Mesendoderm (in vitro differentiated cells): ENCODE results near the gene SLC35F3.

Source experiments
- DNase-seq: peaks from one replicate; pipeline ENCODE4 v3.0.0; 2013
- H2AK5ac ChIP-seq: 2 replicates; pipeline ENCODE4 v1.6.1; 2013; ENCODE audit warnings: low read length, inconsistent platforms
- H2BK120ac ChIP-seq: 2 replicates; pipeline ENCODE4 v1.6.1; 2013; ENCODE audit warnings: low read depth, mild to moderate bottlenecking, low read length, moderate library complexity, mixed read lengths
- H2BK15ac ChIP-seq: replicated peaks from 2 replicates; pipeline ENCODE4 v1.6.1; 2013; ENCODE audit warnings: low read depth, mild to moderate bottlenecking, moderate library complexity
- H2BK5ac ChIP-seq: 2 replicates; pipeline ENCODE4 v1.6.1; 2013; ENCODE audit warnings: low read length, inconsistent platforms
- H3K18ac ChIP-seq: 2 replicates; pipeline ENCODE4 v1.6.1; 2013; ENCODE audit warnings: mild to moderate bottlenecking, low read length, mixed read lengths
- H3K23ac ChIP-seq: one replicate; pipeline ENCODE4 v1.6.1; 2013; ENCODE audit warnings: low read length
- H3K27ac ChIP-seq: 2 replicates; pipeline ENCODE4 v1.5.1; 2013; ENCODE audit warnings: low read depth, mild to moderate bottlenecking, inconsistent platforms, low read length, moderate library complexity
- H3K27me3 ChIP-seq: 2 replicates; pipeline ENCODE4 v1.6.1; 2013; ENCODE audit warnings: low read length, control low read depth, mild to moderate bottlenecking, inconsistent platforms; ENCODE audit not compliant: insufficient read depth, poor library complexity
- H3K36me3 ChIP-seq: 2 replicates; pipeline ENCODE4 v1.6.1; 2013; ENCODE audit warnings: low read length, inconsistent platforms; ENCODE audit not compliant: control insufficient read depth, insufficient read depth
- H3K4ac ChIP-seq: one replicate; pipeline ENCODE4 v1.6.1; 2013; ENCODE audit warnings: low read depth, mild to moderate bottlenecking, low read length, moderate library complexity
- H3K4me1 ChIP-seq: 2 replicates; pipeline ENCODE4 v1.6.1; 2013; ENCODE audit warnings: low read depth, low read length, inconsistent platforms; ENCODE audit not compliant: control insufficient read depth
- H3K4me2 ChIP-seq: 2 replicates; pipeline ENCODE4 v1.6.1; 2013; ENCODE audit warnings: low read length
- H3K4me3 ChIP-seq: 2 replicates; pipeline ENCODE4 v1.5.1; 2013; ENCODE audit warnings: mild to moderate bottlenecking, low read length
- H3K56ac ChIP-seq: one replicate; pipeline ENCODE4 v1.6.1; 2013; ENCODE audit warnings: low read length
- H3K79me1 ChIP-seq: 2 replicates; pipeline ENCODE4 v1.6.1; 2013; ENCODE audit warnings: low read length, inconsistent platforms
- H3K79me2 ChIP-seq: 2 replicates; pipeline ENCODE4 v1.6.1; 2013; ENCODE audit warnings: mild to moderate bottlenecking, low read length; ENCODE audit not compliant: control insufficient read depth, insufficient read depth
- H3K9ac ChIP-seq: 2 replicates; pipeline ENCODE4 v1.6.1; 2013; ENCODE audit warnings: low read length, inconsistent platforms
- H4K5ac ChIP-seq: one replicate; pipeline ENCODE4 v1.6.1; 2013; ENCODE audit warnings: low read length
- H4K8ac ChIP-seq: one replicate; pipeline ENCODE4 v1.6.1; 2013; ENCODE audit warnings: low read depth, mild to moderate bottlenecking, control low read depth, low read length, moderate library complexity
- WGBS: extraction: QIAGEN DNeasy Blood & Tissue Kit; methylation state at CpG from one replicate; pipeline ENCODE4 v1.1.7; 2013; ENCODE audit warnings: low lambda C conversion rate, missing lambda C conversion rate; ENCODE audit not compliant: insufficient coverage; ENCODE audit errors: extremely low coverage; 5-methylcytosine and 5-hydroxymethylcytosine counted together

The SLC35F3 gene

DNA sequence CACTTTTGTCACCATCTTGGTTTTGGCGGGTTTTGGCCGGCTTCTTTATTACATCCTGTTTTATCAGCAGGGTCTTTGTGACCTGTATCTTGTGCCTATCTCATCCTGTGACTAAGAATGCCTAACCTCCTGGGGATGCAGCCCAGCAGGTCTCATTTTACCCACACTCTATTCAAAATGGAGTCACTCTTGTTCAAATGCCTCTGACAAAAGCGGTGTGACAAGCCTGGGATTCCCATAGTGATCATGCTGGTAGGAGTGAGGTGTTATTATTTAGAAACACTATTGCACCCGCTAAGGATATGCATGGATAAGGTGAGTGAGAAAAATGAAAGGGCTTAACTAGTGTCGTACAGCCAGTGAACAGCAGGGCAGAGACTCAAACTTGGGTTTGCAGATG is 357.1 kb downstream of the SLC35F3 start:
- no peak overlapping the region for H2AK5ac ChIP-seq
- H4K8ac ChIP-seq, result no peak overlapping the region
- no CpG with 5 or more reads among the region's 5 CpGs for whole genome bisulfite sequencing
- H3K79me1 ChIP-seq, result no peaks in the 10 kb centered on the region
- H2BK120ac ChIP-seq, result no peak overlapping the region
- H3K27me3 ChIP-seq, result no peaks in the 10 kb centered on the region
- H4K5ac ChIP-seq, result no peak overlapping the region
- H2BK15ac ChIP-seq, result no peak overlapping the region
- H3K4me1 ChIP-seq, result peaks cover 11% of the 10 kb centered on the region
- no peak overlapping the region for H3K23ac ChIP-seq
- no peak overlapping the region for H3K9ac ChIP-seq
- no peak overlapping the region for H3K18ac ChIP-seq
- no peak overlapping the region for H3K4me2 ChIP-seq
- peak; percentile 86 for DNase-seq
- no peaks in the 10 kb centered on the region for H3K79me2 ChIP-seq
- H2BK5ac ChIP-seq, result peak overlapping the region; percentile 82
- H3K4me3 ChIP-seq, result no peak overlapping the region
- H3K27ac ChIP-seq, result no peak overlapping the region
- no peak overlapping the region for H3K4ac ChIP-seq
- peak overlapping the region; percentile 37 for H3K56ac ChIP-seq
- no peaks in the 10 kb centered on the region for H3K36me3 ChIP-seq

GRCh38 chr1:234262007-234262753 is 357.7 kb downstream of the SLC35F3 start:
- no peak overlapping the region for H4K8ac ChIP-seq
- H3K79me2 ChIP-seq, result no peaks in the 10 kb centered on the region
- peak overlapping the region; percentile 29 for H2BK120ac ChIP-seq
- no peak overlapping the region for H4K5ac ChIP-seq
- H3K4ac ChIP-seq, result no peak overlapping the region
- peak overlapping the region; percentile 82 for H2BK5ac ChIP-seq
- H3K9ac ChIP-seq, result no peak overlapping the region
- no peaks in the 10 kb centered on the region for H3K36me3 ChIP-seq
- no CpG with 5 or more reads among the region's 6 CpGs for WGBS
- H3K18ac ChIP-seq, result peak overlapping the region; percentile 13
- H3K4me3 ChIP-seq, result no peak overlapping the region
- H3K4me2 ChIP-seq, result no peak overlapping the region
- no peaks in the 10 kb centered on the region for H3K27me3 ChIP-seq
- peak overlapping the region; percentile 37 for H3K56ac ChIP-seq
- H3K23ac ChIP-seq, result no peak overlapping the region
- peaks cover 11% of the 10 kb centered on the region for H3K4me1 ChIP-seq
- peak overlapping the region; percentile 40 for H3K27ac ChIP-seq
- H3K79me1 ChIP-seq, result no peaks in the 10 kb centered on the region
- peak; percentile 83 for DNase-seq
- H2AK5ac ChIP-seq, result no peak overlapping the region
- H2BK15ac ChIP-seq, result no peak overlapping the region

GRCh38 chr1:234262754-234263105 is 358.3 kb downstream of the SLC35F3 start:
- no peaks in the 10 kb centered on the region for H3K79me2 ChIP-seq
- peak overlapping the region; percentile 17 for H3K56ac ChIP-seq
- H4K5ac ChIP-seq, result no peak overlapping the region
- H2BK15ac ChIP-seq, result no peak overlapping the region
- WGBS, result no CpG with 5 or more reads among the region's 2 CpGs
- no peak overlapping the region for H2AK5ac ChIP-seq
- peak overlapping the region; percentile 40 for H3K27ac ChIP-seq
- no peaks in the 10 kb centered on the region for H3K79me1 ChIP-seq
- H4K8ac ChIP-seq, result no peak overlapping the region
- no peak overlapping the region for H3K4ac ChIP-seq
- H3K4me3 ChIP-seq, result no peak overlapping the region
- H3K9ac ChIP-seq, result no peak overlapping the region
- peaks cover 11% of the 10 kb centered on the region for H3K4me1 ChIP-seq
- peak overlapping the region; percentile 13 for H3K18ac ChIP-seq
- no peaks in the 10 kb centered on the region for H3K27me3 ChIP-seq
- no peak overlapping the region for H3K4me2 ChIP-seq
- H2BK120ac ChIP-seq, result no peak overlapping the region
- H3K23ac ChIP-seq, result no peak overlapping the region
- no peaks in the 10 kb centered on the region for H3K36me3 ChIP-seq
- peak overlapping the region; percentile 36 for H2BK5ac ChIP-seq
- no peak for DNase-seq

GRCh38 chr1:234264832-234265231 is 360.4 kb downstream of the SLC35F3 start:
- no peak for DNase-seq
- Histone ChIP-seq H3K4me3 (no peak overlapping the region), H3K36me3 (no peaks in the 10 kb centered on the region), H3K27me3 (no peaks in the 10 kb centered on the region), H4K5ac (no peak overlapping the region), H3K79me2 (no peaks in the 10 kb centered on the region), H3K4me2 (no peak overlapping the region), H2BK15ac (no peak overlapping the region), H3K18ac (no peak overlapping the region), H3K27ac (no peak overlapping the region), H2BK5ac (no peak overlapping the region), H3K56ac (no peak overlapping the region), H2BK120ac (no peak overlapping the region), H3K4ac (no peak overlapping the region), H3K79me1 (no peaks in the 10 kb centered on the region), H3K9ac (no peak overlapping the region), H3K23ac (no peak overlapping the region), H3K4me1 (peaks cover 11% of the 10 kb centered on the region), H4K8ac (no peak overlapping the region), H2AK5ac (peak overlapping the region; percentile 27)
- WGBS, result no CpG with 5 or more reads among the region's 5 CpGs

DNA sequence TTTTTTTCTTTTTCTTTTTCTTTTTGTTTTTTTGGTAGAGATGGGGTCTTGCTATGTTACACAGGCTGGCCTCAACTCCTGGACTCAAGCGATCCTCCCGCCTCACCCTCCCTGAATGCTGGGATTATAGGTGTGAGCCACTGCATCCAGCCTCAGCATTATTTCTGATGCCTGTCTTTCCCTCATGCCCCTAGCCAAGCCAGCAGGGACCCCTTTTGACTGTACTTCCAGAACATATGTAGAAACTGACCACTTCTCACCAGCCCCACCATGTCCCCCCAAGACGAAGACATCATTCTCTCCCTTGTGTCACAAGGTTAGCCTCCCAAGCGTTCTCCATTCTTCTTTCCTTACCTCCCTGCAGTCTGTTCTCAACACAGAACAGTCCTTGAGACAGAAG is 360.8 kb downstream of the SLC35F3 start:
- no peak for DNase-seq
- Histone ChIP-seq H3K27ac (no peak overlapping the region), H3K79me2 (no peaks in the 10 kb centered on the region), H2BK5ac (no peak overlapping the region), H3K4me3 (no peak overlapping the region), H3K4me2 (no peak overlapping the region), H3K36me3 (no peaks in the 10 kb centered on the region), H4K5ac (no peak overlapping the region), H3K27me3 (no peaks in the 10 kb centered on the region), H4K8ac (no peak overlapping the region), H3K4ac (no peak overlapping the region), H3K18ac (no peak overlapping the region), H3K4me1 (peaks cover 11% of the 10 kb centered on the region), H3K79me1 (no peaks in the 10 kb centered on the region), H3K23ac (no peak overlapping the region), H3K56ac (no peak overlapping the region), H2BK15ac (no peak overlapping the region), H2BK120ac (no peak overlapping the region), H3K9ac (no peak overlapping the region), H2AK5ac (no peak overlapping the region)
- no CpG with 5 or more reads among the region's 4 CpGs for WGBS

DNA sequence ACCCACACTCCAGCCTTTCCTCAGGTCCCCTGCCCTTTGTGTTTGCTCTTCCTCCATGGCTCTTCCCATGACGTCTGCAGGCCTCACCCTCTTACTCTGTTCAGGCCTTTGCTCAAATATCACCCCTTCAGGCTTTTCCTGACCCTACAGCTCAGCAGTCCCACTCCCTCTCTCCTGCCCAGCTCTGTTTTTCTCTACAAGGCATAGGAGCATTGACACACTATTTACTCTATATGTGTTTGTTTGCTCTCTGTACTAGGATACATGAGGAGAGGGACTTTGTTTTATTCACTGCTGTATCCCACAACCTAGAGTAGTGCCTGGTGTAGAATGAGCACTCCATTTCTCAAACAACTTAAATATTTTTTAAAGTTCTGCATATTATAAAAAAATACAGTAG is 361.4 kb downstream of the SLC35F3 start:
- H3K27me3 ChIP-seq, result no peaks in the 10 kb centered on the region
- no peaks in the 10 kb centered on the region for H3K79me1 ChIP-seq
- no peak overlapping the region for H2AK5ac ChIP-seq
- no peak overlapping the region for H4K5ac ChIP-seq
- H2BK5ac ChIP-seq, result no peak overlapping the region
- no CpG with 5 or more reads among the region's 1 CpG for WGBS
- no peak overlapping the region for H2BK120ac ChIP-seq
- H4K8ac ChIP-seq, result no peak overlapping the region
- H3K56ac ChIP-seq, result no peak overlapping the region
- no peak overlapping the region for H3K4me3 ChIP-seq
- H3K27ac ChIP-seq, result no peak overlapping the region
- H3K79me2 ChIP-seq, result no peaks in the 10 kb centered on the region
- no peak overlapping the region for H3K18ac ChIP-seq
- no peak overlapping the region for H3K9ac ChIP-seq
- H3K4me2 ChIP-seq, result no peak overlapping the region
- no peak overlapping the region for H3K4ac ChIP-seq
- DNase-seq, result no peak
- no peak overlapping the region for H2BK15ac ChIP-seq
- H3K36me3 ChIP-seq, result no peaks in the 10 kb centered on the region
- H3K4me1 ChIP-seq, result peaks cover 9% of the 10 kb centered on the region
- H3K23ac ChIP-seq, result no peak overlapping the region
